NK-92 (cell line): ENCODE measurements around the gene SPATS2L.

Experiments used
- DNase-seq: peaks from one replicate; lab custom pipeline; 2025; ENCODE audit not compliant: unreplicated experiment; lab: John Stamatoyannopoulos, UW

Gene SPATS2L

DNA sequence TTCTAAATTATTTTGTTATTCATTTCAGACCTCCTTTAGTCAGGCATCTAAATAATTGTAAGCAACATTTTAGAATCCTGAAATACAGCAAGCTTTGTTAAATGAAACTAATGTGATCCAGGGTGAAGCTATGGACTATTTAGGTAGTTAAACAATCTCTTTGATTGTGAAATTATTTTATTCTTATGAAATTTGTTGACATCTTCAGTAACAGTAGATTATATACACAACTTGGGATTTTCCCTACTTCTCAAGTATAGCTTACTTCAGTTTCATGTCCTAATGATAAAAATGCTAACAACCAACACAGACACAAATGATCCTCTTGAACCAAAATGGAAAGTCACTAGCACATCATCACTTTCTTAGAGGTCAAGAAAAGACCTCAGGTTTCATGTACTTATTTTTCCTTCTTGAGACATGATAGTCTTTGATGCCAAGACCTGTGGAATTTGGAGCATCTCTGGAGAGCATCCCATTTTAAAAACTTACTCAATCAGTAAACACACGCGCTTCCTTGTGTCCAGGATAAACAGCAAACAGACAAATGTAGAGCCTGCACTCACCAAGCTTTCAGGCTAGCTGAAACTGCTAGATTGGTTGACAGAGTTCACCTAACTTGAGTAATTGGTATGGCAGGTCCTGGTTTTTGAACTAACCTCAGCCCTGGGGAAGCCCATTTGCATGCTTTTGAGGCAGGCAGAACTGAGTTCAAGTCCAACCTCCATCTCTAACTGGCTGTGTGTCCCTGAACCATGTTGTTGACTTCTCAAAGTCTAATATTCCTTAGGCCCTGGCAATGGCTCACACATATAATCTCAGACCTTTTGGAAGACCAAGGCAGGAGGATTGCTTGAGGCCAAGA is 155.6 kb downstream of the SPATS2L start:
- no peak for DNase-seq

GRCh38 chr2:200463452-200463851 is 157.0 kb downstream of the SPATS2L start:
- no peak for DNase-seq

DNA sequence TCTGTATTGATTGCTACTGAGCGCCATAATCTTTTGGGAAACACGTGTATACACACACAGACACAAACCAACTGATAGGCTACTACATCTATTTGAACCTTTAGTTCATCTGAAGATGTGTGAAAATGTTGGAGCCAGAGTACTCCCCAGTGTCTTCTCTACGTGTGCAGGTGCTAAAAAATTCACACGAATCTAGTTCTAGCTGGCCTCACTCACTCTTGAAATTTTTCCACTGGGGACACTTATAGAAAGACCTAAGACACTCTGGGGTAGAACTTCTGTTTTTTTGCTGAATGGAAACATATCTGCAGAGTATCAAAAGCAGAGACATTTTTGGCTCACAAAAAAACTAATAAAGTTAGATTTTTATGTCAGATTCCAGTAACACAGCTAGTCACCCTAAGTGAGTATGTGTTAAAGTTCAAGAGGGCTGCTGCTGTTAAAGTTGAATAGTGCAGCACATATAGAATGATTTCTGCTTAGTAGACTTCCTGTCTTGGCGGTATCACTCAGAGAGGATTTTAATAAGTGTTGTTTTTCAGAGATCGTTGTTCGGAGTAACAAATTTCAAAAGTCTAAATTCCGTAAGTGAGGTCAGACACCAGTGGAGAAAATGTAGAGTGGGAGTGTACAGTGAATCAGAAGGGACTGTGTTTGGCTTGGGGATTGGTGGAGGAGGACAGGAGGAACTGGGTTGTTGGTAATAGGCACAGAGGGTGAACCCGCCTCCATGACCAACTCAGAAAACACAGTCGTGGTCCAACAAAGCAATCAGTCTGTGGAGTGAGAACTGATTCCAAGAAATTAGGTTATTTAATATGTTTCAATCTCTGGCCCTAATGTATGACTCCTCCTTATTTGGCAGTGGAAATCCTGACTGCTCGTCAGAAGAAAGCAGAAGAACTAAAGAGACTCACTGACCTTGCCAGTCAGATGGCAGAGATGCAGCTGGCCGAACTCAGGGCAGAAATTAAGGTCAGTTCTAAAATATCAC is 160.2 kb downstream of the SPATS2L start:
- no peak for DNase-seq

- DNase-seq = no peak
Measured at GRCh38 chr2:200467806-200468681, 161.6 kb downstream of the SPATS2L start.

- no peak for DNase-seq
Measured at GRCh38 chr2:200469708-200470211, 163.3 kb downstream of the SPATS2L start.

GRCh38 chr2:200470230-200470629 is 163.7 kb downstream of the SPATS2L start:
- no peak for DNase-seq

DNA sequence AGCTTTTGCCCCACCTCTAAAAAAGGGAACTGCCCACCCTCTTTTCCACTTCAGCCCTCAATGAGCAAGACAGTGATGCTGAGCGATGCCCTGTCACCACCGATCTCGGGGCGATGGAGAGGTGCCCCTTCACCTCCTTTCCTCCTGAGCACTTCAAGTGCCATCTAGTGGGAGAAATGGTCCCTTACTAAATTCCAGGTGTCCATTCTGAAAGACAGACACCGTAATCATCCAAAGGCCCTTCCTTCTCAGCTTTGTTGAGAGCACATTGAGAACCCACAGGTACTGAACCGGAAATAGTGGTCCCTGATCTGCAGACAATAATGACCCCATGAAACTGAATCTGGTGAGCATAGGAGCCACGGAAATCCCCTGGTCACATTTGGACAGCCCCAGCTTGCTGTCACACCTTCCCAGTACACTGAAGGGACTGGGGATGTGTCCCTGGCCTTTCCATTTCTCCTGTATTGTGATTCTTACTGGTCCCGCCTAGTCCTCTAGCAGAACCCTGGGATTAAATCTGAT is 164.9 kb downstream of the SPATS2L start:
- DNase-seq = no peak

- no peak for DNase-seq
Measured at GRCh38 chr2:200471928-200472645, 165.6 kb downstream of the SPATS2L start.

DNA sequence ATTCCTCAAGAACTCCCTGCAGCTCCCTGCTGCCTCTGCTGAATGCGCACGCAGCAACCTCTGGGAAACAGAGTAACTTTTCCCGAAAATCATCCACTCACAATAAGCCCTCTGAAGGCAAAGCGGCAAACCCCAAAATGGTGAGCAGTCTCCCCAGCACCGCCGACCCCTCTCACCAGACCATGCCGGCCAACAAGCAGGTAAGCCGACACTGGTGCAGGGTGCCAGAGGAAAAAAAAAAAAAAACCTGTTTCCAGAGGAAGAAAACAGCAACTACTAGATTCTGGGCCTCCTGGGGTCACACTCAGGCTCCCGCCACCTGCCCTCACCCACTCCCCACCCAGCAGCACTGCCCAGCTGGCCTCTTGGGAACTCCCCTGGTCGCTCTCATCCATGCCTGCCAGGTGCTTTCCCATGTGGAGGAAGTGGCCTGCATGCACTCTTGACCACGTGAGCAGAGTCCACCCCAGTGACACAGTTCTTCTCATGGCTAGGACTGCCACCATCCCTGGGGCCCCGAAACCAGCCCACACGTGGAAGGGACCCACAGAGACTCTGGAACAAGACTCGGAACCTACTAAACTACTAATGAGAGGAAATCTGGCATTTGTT is 166.5 kb downstream of the SPATS2L start:
- no peak for DNase-seq

- no peak for DNase-seq
Measured at GRCh38 chr2:200475795-200476194, 169.3 kb downstream of the SPATS2L start.

- no peak for DNase-seq
Measured at GRCh38 chr2:200476836-200477235, 170.3 kb downstream of the SPATS2L start.

GRCh38 chr2:200477667-200478131 is 171.2 kb downstream of the SPATS2L start:
- DNase-seq = no peak

GRCh38 chr2:200479692-200480265 is 173.3 kb downstream of the SPATS2L start:
- DNase-seq = no peak

DNA sequence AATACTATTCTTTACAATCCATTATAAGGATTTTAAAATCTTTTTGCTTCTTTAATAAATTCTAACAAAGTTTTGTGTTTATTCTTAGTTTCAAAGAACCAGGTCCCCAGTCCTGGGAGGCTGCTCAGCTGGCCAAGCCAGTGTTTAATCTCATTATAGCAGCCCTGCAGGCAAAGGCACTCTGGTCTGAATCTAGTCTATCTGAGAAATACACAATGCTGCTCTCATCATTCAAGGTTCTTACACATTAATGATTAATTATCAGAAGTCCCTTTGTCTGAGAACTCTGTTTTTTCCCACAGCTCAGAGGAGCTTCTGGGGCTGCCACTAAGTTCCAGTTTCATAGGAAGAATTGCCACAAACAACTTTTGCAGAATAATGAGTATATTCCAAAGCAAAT is 175.7 kb downstream of the SPATS2L start:
- DNase-seq = no peak

GRCh38 chr2:200483729-200484198 is 177.3 kb downstream of the SPATS2L start:
- no peak for DNase-seq

DNA sequence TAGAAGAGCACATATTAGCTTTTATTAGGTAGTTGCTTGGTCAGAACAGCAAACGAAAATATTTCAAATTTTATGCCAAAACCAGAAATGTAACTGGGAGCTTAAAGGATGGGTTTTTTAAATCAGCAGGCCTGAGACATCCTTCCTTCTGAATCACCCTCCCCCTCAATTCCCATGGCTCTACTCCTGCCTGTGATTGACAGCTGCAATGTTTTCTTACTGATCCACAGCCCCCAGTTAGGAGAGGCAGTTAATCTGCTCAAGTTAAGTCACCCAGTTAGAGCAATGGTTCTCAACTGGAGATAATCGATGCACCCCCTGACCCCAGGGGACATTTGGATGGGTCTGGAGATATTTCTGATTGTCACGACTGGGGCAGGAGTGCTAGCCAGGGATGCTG is 178.4 kb downstream of the SPATS2L start:
- DNase-seq = no peak

GRCh38 chr2:200486529-200486928 is 180.0 kb downstream of the SPATS2L start:
- no peak for DNase-seq

DNA sequence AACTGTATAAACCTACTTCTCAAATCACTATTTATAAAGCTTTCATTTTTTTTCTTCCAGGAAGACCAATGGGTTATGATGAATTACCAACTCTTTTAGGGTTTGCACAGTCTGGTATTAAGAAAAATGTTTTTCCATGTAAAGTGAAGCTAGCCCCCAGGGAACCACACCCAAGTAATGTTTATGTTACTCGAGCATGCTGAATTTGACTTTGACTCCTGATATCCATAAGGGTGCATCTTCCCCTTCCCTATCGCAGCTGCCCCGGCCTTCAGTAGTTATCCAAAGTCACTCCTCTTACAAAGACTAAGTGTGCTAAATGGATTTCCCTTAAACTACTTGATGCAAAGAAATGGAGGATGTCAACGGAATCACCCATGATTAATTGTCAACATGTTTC is 181.7 kb downstream of the SPATS2L start:
- no peak for DNase-seq

DNA sequence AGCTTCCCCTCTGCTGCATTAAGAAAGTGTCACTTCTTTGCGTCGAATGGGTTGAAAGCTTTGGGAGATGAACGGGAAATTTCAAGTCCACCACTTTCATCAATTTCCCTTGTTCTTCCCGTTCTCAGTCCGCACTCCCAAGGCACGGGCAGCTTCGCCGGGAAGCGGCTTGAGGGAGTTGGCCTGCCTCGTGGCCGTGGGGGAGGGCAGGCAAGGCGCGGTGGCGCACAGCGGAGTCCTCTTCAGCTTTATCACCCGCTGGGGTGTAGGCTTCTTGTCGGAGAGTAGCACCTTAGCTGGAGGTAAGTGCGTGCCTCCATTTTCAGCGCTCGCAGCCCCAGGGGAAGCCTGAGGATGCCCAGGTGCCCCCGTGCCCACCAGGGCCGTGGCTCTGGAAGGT is 183.5 kb downstream of the SPATS2L start:
- no peak for DNase-seq
